ENCODE measurements around the gene LIPH.

- TF ChIP-seq EP300 (IDR thresholded peaks at IDR 0.05; ENCODE audit: low read depth) (no peak), POLR2A (IDR thresholded peaks at IDR 0.05) (no peak)
Measured at GRCh38 chr3:185549651-185550111, 2.7 kb downstream of the LIPH start.

Measured in transverse colon (tissue), 1 donor.